ENCODE results near the gene MAP3K13.

- no peak for TF ChIP-seq RFX5 (IDR thresholded peaks at IDR 0.05; ENCODE audit: low read depth, low read length)
- no peak for TF ChIP-seq POLR2A (IDR thresholded peaks at IDR 0.05; ENCODE audit: insufficient read depth in 1 of 2, low read depth in 2 of 2, low read length in 2 of 2)
- TF ChIP-seq CEBPB (IDR thresholded peaks at IDR 0.05; ENCODE audit: borderline replicate concordance, low read depth, low read length): no peak
- TF ChIP-seq CTCF (CRISPR knock-in tag; IDR thresholded peaks at IDR 0.05): no peak
- TF ChIP-seq EP300 (IDR thresholded peaks at IDR 0.05; ENCODE audit: low read depth in 2 of 2, low read length in 2 of 2): no peak
- TF ChIP-seq EP300 (CRISPR knock-in tag; IDR thresholded peaks at IDR 0.05; ENCODE audit: borderline replicate concordance): no peak
- no peak for TF ChIP-seq TAF15 (IDR thresholded peaks at IDR 0.05; ENCODE audit: low read depth, low read length, poor library complexity, severe bottlenecking)
- TF ChIP-seq ZNF329 (CRISPR knock-in tag; IDR thresholded peaks at IDR 0.05; ENCODE audit: low read depth): no peak
- no peak for TF ChIP-seq ZNF138 (CRISPR knock-in tag; IDR thresholded peaks at IDR 0.05; ENCODE audit: low read depth)
- TF ChIP-seq ZNF263 (CRISPR knock-in tag; IDR thresholded peaks at IDR 0.05): no peak
- no peak for TF ChIP-seq SNAPC5 (CRISPR knock-in tag; IDR thresholded peaks at IDR 0.05; ENCODE audit: borderline replicate concordance)
- TF ChIP-seq HOXA7 (CRISPR knock-in tag; IDR thresholded peaks at IDR 0.05): no peak
- TF ChIP-seq FOXK2 (IDR thresholded peaks at IDR 0.05): no peak
- no peak for TF ChIP-seq PHB2 (IDR thresholded peaks at IDR 0.05; ENCODE audit: partially characterized antibody)
- TF ChIP-seq ATF3 (CRISPR knock-in tag; IDR thresholded peaks at IDR 0.05): no peak
Measured at GRCh38 chr3:185340751-185341150, 22.2 kb upstream of the MAP3K13 start.

Data from HepG2 (cell line).